ENCODE data around the gene SPRN.
"Not testable (repeated sequence)": the region's sequence is repeated elsewhere in the genome, so short reads cannot be mapped to it uniquely, and the experiment has no call there.

SPRN gene

DNA sequence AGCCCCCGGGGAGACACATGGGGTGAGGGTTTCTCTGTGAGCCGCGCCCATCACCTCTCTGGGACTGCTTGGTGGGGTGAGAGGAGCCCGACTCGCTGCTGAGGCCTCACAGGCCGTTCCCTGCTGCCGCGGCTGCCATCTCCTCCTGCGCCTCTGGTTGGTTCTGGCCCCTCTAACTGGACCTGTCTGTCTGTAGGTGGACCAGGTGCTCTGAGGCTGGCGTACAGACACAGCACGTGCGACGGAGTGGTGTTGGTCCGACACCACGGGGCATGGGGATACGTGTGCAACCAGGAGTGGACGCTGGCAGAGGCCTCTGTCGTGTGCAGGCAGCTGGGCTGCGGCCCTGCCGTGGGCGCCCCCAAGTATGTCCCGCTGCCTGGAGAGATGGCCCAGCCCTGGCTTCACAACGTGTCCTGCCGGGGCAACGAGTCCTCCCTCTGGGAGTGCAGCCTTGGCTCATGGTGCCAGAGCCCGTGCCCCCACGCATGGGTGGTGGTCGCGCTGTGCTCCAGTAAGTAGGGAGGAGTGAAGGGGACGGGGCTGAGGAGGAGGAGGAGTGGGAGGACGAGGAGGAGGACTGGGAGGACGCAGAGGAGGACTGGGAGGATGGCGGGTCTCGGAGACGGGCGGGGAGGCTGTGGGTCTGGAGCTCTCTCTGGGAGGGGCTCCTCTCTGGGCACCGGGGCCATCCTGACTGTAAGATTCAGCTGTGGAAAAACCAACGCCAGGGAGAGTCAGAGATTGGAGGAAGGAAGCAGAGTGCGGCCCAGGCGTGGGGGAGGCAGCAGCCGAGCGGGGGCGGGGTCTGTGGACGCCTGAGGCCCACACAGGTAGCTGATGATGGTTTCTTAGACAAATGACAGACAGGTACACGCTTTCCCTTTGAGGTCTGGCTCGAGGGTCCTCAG, 31.9 kb upstream of the SPRN start:
- no peak for FAIRE-seq

DNA sequence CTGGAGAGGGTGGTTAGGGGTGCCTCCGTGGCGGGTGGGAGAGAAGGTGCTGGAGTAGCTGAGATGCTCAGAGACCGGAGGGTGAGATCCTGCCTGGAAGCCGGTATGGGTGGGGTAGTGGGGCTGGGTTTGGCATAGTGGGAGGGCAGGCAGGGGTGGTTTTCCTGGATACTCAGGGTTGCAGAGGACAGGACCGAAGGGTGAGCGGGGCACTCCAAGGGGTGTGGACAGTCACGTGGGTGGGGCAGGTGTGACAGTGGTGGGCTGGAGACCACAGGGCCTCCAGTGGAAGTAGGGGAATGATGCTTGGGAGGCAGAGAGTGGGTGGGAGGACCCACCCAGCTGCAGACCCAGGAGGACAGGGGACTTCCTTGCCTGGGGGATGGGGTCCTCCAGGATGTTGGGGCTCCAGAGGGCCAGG, 31.2 kb upstream of the SPRN start:
- no peak for FAIRE-seq

DNA sequence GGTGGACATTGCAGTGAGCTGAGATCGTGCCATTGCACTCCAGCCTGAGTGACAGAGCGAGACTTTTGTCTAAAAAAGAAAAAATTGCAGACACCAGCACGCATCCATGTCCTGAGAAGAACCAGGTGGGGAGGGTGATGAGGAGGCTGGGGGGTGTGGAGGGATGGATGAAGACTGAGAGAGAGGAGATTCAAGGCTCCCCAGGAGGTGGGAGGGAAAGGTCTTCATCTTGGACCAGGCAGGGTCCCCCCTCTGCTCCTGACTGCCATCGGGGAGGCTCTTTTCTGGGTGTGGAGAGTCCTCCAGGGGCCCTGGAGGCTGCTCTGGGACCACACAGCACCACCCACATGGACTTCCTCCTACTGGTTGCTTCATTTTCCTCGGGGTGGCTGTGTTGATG, 30.8 kb upstream of the SPRN start:
- FAIRE-seq, result no peak

DNA sequence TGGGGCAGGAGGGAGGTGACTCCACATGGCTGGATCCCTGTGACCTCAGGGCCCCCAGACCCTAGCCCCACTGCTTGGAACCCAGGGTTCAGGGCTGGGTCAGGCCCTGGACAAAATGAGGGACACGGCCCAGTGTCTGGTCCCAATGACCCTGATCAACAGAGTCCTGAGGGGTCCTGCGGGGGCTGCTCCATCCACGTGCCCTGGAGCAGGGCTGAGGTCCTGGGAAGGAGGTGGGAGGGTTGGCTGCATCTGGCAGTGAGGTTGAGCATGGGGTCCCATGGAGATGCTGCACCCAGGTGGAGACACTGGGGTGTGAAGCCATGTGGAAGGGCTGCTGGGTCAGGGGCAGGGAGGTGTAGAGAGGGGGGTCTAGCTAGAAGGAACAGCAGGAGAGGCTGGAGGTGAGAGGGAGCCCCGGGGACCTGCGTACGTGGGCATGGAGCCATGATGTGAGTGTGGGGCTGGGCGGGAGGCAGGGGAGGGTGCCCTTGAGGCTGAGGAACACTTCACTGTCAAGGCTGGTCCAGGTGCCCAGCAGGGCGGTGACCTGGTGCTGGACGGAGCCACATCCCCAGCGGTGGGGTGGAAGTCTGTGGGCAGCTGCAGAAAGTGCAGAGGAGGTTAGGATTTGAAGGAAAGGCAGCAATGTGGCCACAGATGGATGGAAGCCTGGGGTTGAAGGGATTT, 29.9 kb upstream of the SPRN start:
- no peak for FAIRE-seq

DNA sequence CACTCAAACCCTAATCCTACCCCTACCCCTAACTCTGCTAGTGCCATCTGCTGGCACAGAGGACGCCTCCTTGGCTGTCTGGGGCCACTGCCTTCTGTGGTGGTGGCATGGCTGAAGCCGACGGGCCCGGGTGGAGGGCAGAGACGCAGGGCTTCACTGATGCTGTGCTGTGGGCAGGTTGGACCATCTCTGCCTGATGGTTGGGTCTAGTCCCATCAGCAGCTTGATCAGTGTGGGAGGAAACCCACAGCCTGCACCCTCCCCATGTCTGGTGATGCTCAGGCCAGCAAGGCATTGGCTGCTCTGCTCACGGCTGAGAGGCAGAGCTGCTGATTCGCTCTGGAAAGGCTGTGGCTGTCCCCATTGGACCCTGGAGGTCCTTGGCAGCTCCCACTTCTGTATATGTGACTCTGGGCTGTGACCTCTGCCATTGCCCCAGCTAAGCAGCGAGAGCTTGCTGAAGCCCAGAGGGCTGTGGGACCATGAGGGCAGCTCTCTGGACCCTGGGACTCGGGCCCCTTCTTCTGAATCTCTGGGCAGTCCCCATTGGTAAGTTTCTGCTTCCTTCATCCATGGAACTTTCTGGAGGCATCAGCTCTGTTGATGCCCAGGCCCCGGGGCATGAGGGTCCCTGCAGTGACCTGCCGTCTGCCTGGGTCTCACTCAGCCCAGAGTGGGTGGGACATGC, 29.2 kb upstream of the SPRN start, which contains the start of gene SCART1:
Gene SCART1 (plus strand): TSS at position 430 of the 688 bp plus-strand sequence. CDS start 53 bp downstream, at position 483.
- no peak for FAIRE-seq

DNA sequence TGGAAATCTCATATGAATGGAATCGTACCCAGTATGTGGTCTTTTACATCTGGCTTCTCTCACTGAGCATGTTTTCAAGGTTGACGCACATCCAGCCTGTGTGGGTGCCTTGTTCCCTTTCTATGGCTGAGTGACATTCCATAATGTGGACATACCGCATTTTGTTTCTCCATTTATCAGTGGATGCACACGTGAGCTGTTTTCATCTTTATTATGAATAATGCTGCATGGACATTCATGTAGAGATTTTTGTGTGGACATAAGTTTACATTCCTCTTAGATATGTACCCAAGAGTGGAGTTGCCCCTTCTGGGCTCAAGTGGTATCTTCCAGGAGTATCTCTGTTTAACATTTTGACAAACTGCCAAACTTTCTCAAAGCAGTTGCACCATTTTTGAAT, 28.0 kb upstream of the SPRN start:
- FAIRE-seq, result no peak

DNA sequence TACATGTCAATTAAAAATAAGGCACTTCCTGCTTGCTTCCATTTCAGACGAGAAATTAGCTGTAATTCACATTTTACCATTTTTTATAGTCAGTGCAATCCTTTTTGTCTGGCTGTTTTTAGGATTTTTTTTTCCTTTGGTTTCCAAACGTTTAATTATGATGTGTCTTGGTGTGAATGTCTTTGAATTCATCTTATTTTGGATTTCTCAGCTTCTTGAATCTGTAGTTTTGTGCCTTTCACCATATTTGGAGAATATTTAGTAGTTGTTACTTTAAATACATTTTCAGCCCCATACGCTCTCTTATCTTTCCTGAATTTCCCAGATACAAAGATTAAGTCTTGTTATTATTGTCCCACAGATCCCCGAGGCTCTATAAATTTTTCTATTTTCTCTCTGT, 26.9 kb upstream of the SPRN start:
- no peak for FAIRE-seq

DNA sequence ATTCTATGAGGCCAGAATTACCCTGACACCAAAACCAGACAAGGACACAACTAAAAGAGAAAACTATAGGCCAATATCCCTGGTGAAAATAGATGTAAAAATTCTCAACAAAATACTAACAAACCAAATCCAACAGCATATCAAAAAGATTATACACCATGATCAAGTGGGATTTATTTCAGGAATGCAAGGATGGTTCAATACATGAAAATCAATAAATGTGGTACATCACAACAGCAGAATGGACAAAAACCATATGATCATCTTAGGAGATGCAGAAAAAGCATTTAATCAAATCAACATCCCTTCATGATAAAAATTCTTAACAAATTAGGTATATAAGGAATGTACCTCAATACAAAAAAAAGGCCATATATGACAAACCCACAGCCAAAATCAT, 23.7 kb upstream of the SPRN start:
- no peak for FAIRE-seq

DNA sequence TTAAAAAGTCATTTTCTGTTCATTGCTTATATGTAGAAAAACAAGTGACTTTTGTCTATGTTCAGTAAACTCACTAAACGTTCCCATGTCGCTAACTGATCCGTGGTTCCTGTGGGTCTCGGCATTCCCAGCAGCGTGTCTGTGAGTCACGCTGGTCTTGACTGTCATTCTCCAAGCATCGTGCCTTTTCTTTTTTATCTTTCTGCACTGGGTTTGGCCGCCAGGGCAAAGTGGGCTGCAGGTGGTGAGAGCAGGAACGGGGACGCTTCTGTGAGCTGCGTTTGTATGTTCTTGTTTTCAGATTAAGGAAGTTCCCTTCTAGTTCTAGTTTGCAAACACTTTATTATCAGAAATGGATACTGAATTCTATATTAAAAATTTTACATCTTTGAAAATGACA, 22.6 kb upstream of the SPRN start:
- no peak for FAIRE-seq

DNA sequence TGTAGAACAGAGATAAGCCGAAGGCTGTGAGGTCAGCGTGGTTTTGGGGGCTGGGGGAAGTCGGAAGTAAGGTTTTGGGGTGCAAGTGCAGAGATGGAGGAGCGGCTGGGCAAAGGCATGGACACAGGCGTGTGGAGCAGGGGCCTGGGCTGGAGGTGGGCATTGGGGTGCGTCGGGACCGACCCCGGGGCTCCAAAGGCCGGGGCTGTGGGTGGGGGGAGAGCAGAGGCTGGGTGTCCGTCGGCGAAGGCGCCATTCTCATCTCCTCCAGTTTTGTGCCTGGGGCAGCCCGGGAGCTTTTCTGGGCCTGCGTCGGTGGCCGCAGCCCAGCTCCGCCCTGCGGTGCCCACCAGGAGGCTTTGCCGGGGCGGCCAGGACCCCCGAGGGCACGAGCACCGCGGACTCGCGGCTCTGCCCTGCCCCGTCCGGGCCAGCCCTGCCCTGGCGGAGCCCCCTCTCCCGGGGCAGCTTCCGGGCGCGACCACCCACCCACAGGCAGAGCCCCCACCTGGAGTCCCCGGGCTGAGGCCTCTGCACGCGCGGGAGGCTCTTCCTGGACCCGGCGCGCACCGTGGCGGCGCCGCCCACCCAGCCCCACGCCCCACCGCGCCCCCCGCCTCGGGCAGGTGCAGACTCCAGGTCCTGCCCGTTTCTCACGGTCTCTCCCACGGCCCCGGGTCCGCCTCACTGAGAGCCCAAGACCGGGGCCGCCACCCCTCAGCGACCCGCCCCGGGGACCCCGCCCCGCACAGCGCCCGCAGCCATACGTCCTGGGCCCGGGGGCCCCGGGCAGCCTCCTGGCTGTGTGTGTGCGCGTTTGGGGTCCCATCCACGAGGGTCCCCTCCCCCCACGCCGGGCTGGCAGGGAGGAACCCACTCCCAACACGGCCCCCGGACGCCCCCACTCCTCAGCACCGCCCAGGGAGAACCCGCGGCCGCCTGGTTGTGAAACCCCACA, 21.6 kb upstream of the SPRN start:
- FAIRE-seq, result no peak

DNA sequence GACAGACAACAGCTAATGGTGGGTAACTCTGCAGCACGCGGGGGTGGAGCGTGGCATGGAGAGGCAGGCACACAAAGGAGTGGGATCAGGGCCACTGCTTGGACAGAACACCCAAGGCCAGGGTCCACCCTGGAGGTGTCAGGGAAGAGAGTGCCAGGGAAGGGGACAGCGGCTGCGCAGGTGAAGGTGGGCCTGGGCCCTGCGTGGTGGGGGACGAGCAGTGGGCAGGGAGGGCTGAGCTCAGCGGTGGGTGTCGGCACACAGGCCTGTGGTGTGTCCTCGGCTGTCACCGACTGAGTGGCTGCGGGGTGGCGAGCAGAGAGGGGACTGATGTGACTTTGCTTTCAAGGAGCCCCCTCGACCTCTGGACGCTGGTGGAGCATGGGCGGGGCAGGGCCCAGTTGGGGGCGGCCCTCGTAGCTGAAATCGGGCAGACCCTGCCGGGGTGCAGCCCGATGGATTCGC, 20.9 kb upstream of the SPRN start:
- no peak for FAIRE-seq

DNA sequence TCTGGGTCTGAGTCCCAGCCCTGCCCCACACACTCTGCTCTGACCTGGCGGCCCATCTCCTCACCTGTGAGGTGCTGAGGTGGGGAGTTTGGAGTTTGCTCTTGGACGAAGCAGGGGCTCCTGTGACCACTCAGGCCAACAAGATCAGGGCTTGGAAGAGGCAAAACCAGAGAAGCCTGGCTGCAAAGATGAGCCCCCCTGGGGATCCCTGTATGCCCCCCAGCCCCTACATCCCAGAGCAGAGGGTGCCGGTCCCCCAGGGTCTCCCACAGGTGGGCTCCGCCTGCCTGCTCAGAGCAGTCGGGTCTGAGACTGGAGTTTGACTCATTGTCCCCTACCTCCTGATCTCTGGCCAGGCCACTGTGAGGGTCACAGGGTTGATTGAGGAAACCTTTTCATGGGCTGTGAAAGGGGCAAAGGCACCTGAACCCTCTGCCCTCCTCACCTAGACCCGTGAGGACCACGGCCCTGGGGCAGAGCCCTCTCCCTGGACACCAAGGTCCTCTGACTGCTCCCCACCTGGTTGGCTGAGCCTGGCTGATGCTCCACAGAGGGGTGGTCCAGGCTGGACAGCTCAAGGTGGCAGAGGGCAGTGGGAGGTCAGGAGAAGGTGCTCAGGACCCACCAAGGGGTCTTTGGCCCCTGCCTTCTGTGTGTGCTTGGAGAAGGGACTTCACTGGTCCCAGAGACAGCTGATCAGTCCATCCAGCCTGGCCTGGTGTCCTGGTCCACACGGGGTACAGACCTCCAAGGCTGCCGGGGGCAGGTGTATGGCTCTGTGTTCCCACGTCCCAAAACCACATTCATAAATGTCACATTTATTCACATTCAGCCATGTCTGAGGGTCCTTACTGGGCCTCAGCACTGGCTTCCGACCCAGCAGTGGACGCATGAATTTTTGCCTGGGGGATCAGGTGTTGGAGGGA, 20.2 kb upstream of the SPRN start:
- no peak for FAIRE-seq

DNA sequence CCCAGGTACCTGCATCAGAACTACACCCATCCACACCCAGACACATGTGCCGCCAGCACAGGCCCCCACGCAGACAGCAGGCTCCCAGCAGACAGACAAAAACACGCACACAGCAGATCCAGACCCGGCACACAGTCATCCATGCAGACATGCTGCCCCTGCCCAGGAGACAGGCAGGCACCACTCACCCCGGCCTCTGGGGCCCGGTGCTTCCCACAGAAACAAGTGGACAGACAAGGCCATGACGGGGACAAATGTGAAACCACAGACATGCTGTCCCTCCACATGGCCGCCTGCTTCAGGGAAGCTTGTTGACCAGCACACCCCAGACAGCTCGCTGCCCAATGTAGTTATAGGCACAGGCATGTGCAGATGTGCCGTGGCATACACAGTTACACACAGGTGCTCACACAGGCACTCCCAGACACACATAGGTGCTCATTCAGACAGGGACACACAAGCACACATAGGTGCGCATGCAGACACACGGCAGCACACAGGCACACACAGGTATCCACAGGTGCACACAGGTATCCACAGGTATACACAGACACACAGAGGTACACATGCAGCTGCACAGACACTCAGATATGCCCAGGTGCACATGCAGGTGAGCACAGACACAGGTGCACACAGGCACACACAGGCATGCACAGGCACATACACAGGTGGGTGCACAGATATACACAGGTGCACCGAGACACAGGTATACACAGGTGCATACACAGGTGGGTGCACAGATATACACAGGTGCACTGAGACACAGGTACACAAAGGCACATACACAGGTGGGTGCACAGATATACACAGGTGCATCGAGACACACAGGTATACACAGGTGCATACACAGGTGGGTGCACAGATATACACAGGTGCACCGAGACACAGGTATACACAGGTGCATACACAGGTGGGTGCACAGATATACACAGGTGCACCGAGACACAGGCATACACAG, 18.8 kb upstream of the SPRN start:
- FAIRE-seq, result no peak

DNA sequence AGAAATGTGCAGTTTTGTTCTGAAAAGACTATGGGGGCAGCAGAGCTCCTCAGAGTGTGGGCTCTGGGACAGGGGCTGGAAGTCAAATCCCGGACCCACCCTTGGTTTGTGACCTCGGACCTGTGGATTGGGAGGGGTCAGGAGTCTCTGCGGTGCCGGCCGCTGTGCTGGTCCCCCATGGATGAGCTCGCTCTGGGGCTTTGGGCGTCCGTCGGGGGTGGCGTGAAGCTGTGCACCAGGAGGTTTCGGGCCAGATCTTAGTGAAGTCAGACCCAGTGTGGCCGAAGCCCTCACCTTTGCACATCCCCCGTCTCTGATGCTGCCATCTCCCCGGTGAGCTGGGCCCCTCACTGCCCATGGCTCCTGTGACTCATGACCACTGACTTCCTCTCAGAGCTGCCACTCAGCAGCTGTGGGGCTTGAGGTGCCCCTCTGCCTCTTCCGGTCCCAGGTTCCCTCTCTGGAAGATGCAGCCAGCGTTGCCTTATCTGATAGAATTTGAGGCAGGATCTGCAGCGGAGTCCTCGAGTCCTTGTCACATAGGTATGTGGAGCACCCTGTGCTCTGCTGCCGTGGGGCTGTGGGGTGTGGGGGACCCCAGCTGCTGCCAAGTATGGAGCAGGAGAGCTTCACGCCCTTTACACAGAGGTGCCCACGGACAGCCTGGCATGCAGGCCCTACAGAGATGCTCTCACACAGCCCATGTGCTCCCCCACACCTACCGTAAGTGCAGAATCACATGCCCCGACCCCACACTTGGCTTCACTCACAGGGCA, 18.0 kb upstream of the SPRN start:
- FAIRE-seq, result no peak

DNA sequence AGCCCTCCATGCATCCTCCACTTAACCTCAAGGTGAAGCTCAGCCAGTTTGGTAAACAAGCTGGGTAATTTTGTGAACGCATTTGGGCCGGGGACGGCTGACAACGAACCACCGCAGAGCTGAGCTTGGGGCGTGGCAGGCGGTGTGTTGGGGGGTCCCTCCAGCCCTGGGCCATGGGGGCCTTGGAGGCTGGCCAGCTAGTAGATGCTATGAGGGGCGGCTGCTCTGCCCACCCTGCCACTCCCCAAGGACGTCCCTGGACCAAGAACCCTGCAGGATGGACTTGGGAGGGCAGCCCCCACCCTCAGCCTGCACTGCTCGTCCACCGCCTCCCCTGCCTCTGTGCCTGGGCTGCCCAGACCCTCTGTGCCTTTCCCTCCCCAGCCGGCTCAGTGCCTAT, 17.4 kb upstream of the SPRN start:
- FAIRE-seq, result no peak

DNA sequence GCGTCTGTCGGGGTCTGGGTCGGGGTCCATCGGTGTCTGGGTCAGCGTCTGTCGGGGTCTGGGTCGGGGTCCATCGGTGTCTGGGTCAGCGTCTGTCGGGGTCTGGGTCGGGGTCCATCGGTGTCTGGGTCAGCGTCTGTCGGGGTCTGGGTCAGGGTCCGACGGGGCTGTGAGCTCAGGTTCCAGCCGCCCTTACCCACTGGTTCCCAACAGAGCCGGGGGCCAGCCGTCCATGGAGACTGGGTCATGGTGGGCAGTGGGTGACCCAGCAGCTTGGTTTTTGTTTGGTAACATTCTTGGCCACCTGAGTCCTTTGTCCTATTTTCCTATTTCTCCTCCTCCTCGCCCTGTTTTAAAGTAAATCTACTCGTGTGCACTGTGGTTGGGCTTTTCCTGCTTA, 16.9 kb upstream of the SPRN start:
- not testable (repeated sequence) for FAIRE-seq

DNA sequence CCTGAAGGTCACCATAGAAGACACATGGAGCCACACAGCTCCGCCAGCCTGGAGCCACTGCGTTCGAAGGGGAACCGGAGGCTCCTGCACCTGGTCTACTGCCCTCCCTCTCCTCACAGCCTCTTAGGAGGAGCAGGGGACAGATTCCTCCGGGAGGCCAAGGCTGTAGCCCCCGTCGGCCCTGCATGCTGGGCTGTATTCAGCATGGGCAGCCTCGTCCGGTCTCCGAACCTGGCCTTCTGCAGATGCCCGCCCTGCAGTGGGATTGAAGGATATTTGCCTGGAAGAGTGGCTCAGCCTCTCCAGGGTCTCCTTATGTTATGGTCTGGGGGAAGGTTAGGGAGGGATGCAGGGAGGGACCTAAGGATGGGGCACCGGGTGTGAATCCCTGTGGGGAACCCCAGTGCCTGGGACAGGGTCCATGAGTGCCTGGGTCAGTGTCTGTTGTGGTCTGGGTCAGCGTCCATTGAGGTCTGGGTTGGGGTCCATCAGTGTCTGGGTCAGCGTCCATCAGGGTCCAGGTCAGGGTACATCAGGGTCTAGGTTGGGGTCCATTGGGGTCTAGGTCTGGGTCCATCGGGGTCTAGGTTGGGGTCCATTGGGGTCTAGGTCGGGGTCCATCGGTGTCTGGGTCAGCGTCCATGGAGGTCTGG, 16.3 kb upstream of the SPRN start:
- FAIRE-seq, result no peak
